Effector memory CD4-positive, alpha-beta T cell (primary cell): Measurements from ENCODE around the gene CACNA2D3.

Experiments
- DNase-seq, 3 donors: peaks; one replicate each; pipeline ENCODE4 v3.0.0-alpha.2; 2020
- H3K27ac ChIP-seq: 2 replicates; pipeline ENCODE4 v1.7.0; 2013; ENCODE audit warnings: mild to moderate bottlenecking, low read length, moderate library complexity; ENCODE audit not compliant: insufficient read depth, poor library complexity, severe bottlenecking
- H3K27me3 ChIP-seq: replicated peaks from 2 replicates; pipeline ENCODE4 v1.7.0; 2013; ENCODE audit warnings: mild to moderate bottlenecking, low read length; ENCODE audit not compliant: insufficient read depth, control insufficient read depth, poor library complexity, severe bottlenecking
- H3K36me3 ChIP-seq: 2 replicates; pipeline ENCODE4 v1.7.0; 2013; ENCODE audit warnings: mild to moderate bottlenecking, low read length, moderate library complexity; ENCODE audit not compliant: control insufficient read depth, insufficient read depth
- H3K4me1 ChIP-seq: 2 replicates; pipeline ENCODE4 v1.7.0; 2013; ENCODE audit warnings: low read length, mild to moderate bottlenecking; ENCODE audit not compliant: control insufficient read depth, insufficient read depth, poor library complexity, severe bottlenecking
- H3K4me3 ChIP-seq: 2 replicates; pipeline ENCODE4 v1.7.0; 2013; ENCODE audit warnings: low read length, low read depth, mild to moderate bottlenecking; ENCODE audit not compliant: insufficient read depth, poor library complexity, severe bottlenecking
- H3K9me3 ChIP-seq: 2 replicates; pipeline ENCODE4 v1.7.0; 2013; ENCODE audit warnings: mild to moderate bottlenecking, low read length, moderate library complexity; ENCODE audit not compliant: control insufficient read depth

Gene CACNA2D3

DNA sequence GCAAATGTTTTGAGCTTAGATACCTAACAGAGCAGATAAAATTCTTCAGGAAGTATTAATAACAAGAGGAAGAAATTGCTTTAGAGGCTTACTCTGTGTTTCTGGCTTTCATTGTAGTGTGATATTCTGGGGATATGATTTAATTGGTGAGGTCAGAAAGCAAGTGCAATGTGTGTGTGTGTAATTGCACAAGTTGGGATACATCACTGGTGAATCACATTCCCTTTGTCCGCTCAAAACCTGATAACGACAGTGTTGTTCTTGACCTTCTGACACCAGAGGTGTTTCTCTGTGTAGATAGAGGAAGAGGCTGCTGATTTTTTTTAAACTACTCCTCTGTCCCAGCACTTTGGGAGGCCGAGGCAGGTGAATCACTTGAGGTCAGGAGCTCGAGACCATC, 161.1 kb downstream of the CACNA2D3 start:
- Histone ChIP-seq H3K4me3 (no peak overlapping the region), H3K4me1 (no peaks in the 10 kb centered on the region), H3K27me3 (no peaks in the 10 kb centered on the region), H3K36me3 (no peaks in the 10 kb centered on the region), H3K9me3 (no peaks in the 10 kb centered on the region), H3K27ac (no peak overlapping the region)
- no peak for DNase-seq

DNA sequence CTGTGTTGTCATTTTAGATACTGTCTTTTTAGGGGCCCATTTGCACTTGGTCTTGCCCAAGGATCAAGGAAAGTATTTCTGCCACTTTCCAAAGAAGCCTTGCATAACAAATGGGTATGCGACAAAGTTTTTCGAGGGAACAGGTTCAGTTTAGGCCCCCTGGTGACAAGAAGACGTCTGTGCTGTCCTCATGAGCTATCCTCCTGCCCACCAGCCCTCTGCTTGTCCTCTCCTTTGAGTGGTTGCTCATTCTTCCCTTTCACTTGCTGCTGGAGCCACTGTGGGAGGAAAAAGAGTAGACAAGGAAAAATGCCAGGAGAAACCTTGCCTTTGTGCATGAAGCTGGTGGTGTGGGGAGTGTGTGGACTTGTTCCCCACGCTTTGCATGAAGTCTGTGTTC, 171.9 kb downstream of the CACNA2D3 start:
- DNase-seq = no peak
- H3K4me3 ChIP-seq = no peak overlapping the region
- no peaks in the 10 kb centered on the region for H3K9me3 ChIP-seq
- H3K4me1 ChIP-seq = no peaks in the 10 kb centered on the region
- no peaks in the 10 kb centered on the region for H3K27me3 ChIP-seq
- H3K27ac ChIP-seq = no peak overlapping the region
- no peaks in the 10 kb centered on the region for H3K36me3 ChIP-seq

DNA sequence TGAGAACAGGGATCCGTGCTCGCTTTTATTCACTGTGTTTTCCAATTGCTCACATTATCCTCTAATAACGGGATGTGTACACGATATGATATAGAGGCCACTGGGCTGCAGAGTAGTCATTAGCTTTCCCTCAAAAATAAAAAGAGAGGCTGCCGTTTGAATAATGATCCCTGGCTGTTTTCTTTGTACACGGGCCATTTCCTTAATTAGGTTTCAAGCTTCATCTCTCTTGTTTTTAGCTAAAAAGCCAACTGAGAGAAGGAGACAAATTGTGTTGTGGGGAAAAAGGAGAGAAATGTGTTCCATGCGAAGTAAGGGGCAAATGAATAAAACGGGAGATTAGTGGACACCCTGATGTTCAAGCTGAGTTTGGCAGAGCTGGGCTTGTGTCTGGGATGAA, 174.2 kb downstream of the CACNA2D3 start:
- Histone ChIP-seq H3K4me1 (no peaks in the 10 kb centered on the region), H3K27me3 (no peaks in the 10 kb centered on the region), H3K9me3 (no peaks in the 10 kb centered on the region), H3K36me3 (no peaks in the 10 kb centered on the region), H3K4me3 (no peak overlapping the region), H3K27ac (no peak overlapping the region)
- no peak for DNase-seq

DNA sequence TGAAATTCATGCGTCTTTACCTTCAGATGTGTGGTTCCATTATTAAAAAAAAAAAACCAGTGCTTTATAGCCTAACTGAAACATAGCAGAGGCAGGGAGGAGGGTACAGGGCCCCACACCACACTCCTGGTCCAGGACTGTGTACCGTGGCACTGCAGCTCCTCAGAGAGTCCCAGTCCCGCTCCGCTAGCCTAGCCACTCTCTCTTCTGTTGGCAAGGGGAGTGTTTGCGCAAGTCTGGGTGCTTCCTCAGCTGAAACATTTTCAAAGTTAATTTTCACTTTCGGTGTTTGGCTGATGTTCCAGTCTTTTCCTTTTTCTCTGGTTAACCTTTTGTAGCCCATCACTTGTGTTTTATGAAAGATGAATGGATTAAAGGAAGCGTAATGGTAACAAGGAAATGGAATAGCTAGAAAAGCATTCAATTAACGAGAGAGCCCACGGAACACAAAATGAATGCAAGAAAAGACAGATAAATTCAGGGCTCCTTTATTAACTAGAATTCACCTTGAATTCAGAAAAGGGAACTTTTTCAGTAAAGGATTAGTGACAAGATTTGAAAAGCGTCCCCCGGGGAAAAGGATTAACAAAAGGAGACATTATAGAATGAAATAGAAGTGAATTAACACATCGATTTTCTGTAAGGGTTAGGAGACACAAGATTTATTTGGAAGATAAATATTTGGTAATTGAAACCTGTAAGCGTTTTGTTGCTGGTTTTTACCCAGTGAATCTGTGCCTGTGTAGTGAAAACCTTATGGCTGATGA, 177.0 kb downstream of the CACNA2D3 start:
- Histone ChIP-seq H3K36me3 (no peaks in the 10 kb centered on the region), H3K4me3 (no peak overlapping the region), H3K27me3 (no peaks in the 10 kb centered on the region), H3K27ac (no peak overlapping the region), H3K4me1 (no peaks in the 10 kb centered on the region), H3K9me3 (no peaks in the 10 kb centered on the region)
- DNase-seq = no peak

DNA sequence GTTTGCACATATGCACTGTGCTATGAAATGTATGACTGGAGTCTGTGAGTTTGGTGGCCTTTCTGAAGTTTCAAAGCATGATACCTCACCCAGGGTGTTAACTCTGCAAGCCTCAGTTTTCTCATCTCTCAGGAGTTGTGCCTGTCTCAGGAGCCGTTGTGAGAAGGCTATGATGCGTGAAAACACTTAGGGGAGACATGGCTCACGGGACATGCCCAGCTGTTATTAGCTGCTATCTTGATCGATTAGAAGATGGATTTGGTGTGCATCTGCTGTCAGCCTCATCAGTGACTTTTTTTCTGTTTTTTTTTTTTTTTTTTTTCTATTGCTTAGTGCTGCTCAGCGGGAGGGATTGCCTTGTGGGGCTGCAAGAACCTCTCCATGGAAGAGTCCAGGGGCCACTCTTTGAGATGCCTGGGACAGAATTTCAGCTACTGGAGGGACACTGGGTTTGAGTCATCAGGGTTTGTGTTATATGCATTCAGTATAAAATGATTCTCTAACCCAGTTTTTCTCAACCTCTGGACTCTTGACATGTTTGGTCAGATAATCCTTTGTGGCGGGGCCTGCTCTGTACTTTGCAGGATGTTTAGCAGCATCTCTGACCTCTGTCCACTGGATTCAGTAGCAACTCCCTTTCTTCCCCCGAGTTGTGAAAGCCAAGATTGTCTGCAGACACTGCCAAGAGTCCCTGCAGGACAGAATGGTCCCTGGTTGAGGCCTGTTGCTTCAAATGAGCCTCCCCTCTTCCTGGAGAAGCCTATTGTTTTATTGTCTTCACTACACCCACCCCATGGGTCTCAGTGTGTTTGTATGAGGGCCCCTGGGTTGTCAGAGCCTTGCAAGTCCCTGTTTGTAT, 181.4 kb downstream of the CACNA2D3 start:
- no peaks in the 10 kb centered on the region for H3K36me3 ChIP-seq
- H3K4me1 ChIP-seq = no peaks in the 10 kb centered on the region
- no peak for DNase-seq
- no peak overlapping the region for H3K27ac ChIP-seq
- H3K9me3 ChIP-seq = no peaks in the 10 kb centered on the region
- H3K27me3 ChIP-seq = no peaks in the 10 kb centered on the region
- no peak overlapping the region for H3K4me3 ChIP-seq

DNA sequence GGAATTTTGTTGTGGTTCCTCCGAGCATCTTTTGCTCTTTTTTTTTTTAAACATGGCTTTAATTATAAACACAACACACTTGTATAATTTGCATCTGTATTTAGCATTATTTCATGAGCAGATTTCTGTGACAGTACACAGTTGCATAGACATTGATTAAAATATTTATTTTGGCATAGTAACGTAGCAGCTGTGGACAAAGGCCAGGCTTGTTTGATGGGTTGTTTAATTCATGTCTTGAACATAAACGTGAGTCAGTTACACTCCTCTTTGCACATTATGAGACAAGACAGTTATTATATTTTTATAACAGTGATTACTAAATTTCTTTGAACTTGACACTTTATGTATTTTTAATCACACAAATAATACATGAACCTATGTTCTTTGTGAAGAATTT, 182.5 kb downstream of the CACNA2D3 start:
- H3K27ac ChIP-seq = no peak overlapping the region
- H3K36me3 ChIP-seq = no peaks in the 10 kb centered on the region
- no peak for DNase-seq
- H3K27me3 ChIP-seq = no peaks in the 10 kb centered on the region
- no peaks in the 10 kb centered on the region for H3K9me3 ChIP-seq
- H3K4me1 ChIP-seq = no peaks in the 10 kb centered on the region
- H3K4me3 ChIP-seq = no peak overlapping the region

DNA sequence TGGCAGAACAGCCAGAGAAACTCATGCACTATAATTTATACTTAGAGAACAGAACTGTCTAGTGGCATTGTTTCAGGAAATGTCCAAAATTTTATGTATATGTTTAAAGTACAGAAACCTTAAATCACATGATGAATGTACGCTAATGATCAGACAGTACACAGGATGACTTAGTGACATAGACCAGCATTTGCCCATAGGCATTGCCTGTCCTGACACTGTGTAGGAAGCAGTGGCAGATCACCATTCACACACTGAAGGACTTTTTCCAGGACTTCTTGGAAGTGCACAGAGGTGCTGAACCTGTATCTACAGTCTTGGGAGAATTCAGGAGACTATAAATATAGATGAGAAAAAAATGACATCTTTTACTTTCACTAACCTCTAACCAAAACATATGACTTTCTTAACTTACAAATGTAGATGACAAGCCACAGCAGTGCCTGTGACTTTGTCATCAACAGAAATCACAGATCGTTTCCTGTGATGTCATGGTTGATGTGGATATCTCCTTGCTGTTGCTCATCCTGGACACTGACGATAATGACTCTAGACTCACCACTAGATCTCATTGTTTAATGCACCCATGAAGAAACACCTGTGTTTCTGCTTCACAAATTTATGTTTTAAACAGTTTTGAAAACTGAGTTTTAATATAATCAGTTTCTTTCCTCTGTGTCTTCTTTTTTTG, 183.2 kb downstream of the CACNA2D3 start:
- H3K9me3 ChIP-seq = no peaks in the 10 kb centered on the region
- H3K27ac ChIP-seq = no peak overlapping the region
- H3K36me3 ChIP-seq = no peaks in the 10 kb centered on the region
- no peaks in the 10 kb centered on the region for H3K4me1 ChIP-seq
- DNase-seq = no peak
- H3K4me3 ChIP-seq = no peak overlapping the region
- no peaks in the 10 kb centered on the region for H3K27me3 ChIP-seq

DNA sequence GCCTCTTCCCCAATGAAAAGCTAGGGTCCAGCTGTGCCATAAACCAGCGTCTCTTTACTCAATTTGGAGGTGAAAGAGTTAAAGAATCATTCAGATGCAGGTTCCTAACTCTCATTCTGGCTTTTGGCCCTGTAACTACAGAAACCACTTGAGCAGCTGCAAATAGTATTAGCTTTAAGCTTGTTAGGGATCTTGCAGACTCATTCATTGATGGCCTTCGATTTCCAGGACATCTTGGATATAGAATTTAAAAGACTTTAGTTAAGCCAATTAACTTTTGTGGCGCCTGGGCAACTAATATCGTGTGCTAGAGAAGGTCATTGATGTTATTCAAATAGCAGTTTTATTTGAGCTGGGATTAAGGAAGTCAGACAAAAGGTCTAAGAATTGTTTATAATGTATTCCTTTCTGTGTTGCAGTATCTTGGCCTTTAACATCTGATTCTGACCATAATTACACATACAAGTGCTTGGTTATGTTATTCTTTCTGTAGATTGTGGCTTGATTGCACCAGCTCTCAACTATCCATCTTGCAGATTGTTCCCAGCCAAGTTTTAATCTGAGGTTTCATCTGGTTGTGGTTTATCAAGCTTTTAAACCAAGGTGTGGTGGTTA, 185.3 kb downstream of the CACNA2D3 start:
- no peak overlapping the region for H3K4me3 ChIP-seq
- H3K9me3 ChIP-seq = no peaks in the 10 kb centered on the region
- no peak overlapping the region for H3K27ac ChIP-seq
- no peaks in the 10 kb centered on the region for H3K36me3 ChIP-seq
- no peaks in the 10 kb centered on the region for H3K4me1 ChIP-seq
- H3K27me3 ChIP-seq = no peaks in the 10 kb centered on the region
- no peak for DNase-seq

DNA sequence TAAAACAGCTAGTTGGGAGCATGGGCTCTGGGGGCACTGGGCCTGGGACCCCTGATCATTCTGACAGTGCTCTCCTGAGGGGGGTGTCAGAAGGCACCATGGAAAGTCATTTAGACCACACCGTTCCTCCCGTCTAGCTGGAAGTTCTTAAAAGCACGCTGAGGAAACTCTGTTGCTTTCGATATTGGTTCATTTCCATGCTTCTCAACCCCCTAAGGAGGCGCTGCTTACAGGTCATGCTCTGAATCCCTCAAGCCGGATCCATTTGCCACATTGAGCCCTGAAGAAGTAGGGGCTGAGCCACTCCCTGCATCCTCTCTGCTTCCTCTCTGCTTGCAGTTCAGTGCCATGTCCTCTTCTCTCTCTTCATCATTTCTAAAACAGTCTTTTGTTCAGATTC, 187.2 kb downstream of the CACNA2D3 start:
- Histone ChIP-seq H3K4me1 (no peaks in the 10 kb centered on the region), H3K36me3 (no peaks in the 10 kb centered on the region), H3K27me3 (no peaks in the 10 kb centered on the region), H3K4me3 (no peak overlapping the region), H3K27ac (no peak overlapping the region), H3K9me3 (no peaks in the 10 kb centered on the region)
- DNase-seq = no peak
